Erythroblast (primary cell): ENCODE measurements around the gene CPED1.

ENCODE experiments used
- GATA1 ChIP-seq: IDR thresholded peaks from 2 replicates; pipeline ENCODE4 v1.6.1; 2011; ENCODE audit warnings: low read depth, mild to moderate bottlenecking, control low read depth, low read length, moderate library complexity
- POLR2A ChIP-seq: IDR thresholded peaks from 2 replicates; pipeline ENCODE4 v1.6.1; 2011; ENCODE audit warnings: mild to moderate bottlenecking, low read length

GRCh38 chr7:121331048-121331447 lies 342.5 kb downstream of the CPED1 start:
- no peak for TF ChIP-seq POLR2A
- no peak for TF ChIP-seq GATA1
